Measurements from ENCODE around the gene PPIL3. TPM values are rescaled to one million over a fixed set of nuclear protein-coding genes. Genes with fewer than 3 reads are reported as not detected.

PPIL3 gene
- total RNA-seq (2022) (33.9 and 35.4 TPM in 2 replicates), Bru-seq, nascent RNA (percentile 75 among the genes with signal in this experiment), BruChase-seq, experiment 1, labeled RNA remaining after a 6-hour chase (percentile 77 among the genes with signal in this experiment), BruChase-seq, experiment 2, labeled RNA remaining after a 2-hour chase (percentile 79 among the genes with signal in this experiment)
- long read RNA-seq, transcript PPIL3-202 (7 exons, 1,194 nt) = major isoform, 22 of 50 reads
- long read RNA-seq, transcript PPIL3-201 (7 exons, 1,370 nt) = minor isoform, 5 of 50 reads
- long read RNA-seq, partial matches to known transcripts = 0 of 50 reads
- long read RNA-seq, other reads (novel, unspliced or antisense) = 19 of 50 reads

- peak; percentile 98 for DNase-seq (ENCODE audit: unreplicated experiment)
- peaks cover 58% of the 10 kb centered on the region for H3K36me3 Mint-ChIP-seq (ENCODE audit: insufficient read depth, unreplicated experiment)
- peak within 1 kb of the TSS; percentile 98 for H3K4me3 Mint-ChIP-seq (ENCODE audit: unreplicated experiment)
- ChIA-PET CTCF (interaction anchor here (0.6 to 1.6 kb wide), 8 partner anchors 10 to 181 kb away, joined by 3 to 7 read pairs (median 4); partner anchors contain the start of gene CLK1), POLR2A (interaction anchor here (0.6 to 2.2 kb wide), 36 partner anchors 9 to 892 kb away, joined by 3 to 78 read pairs (median 6); partner anchors contain the start of genes ALS2, BZW1, CFLAR and CLK1)
- H3K9me3 Mint-ChIP-seq (ENCODE audit: unreplicated experiment) = no peaks in the 10 kb centered on the region
- H3K27me3 Mint-ChIP-seq (ENCODE audit: insufficient read depth, unreplicated experiment) = no peaks in the 10 kb centered on the region
- peak within 1 kb of the TSS; percentile 98 for H3K27ac Mint-ChIP-seq (ENCODE audit: low read depth, unreplicated experiment)
- TSS peak; percentile 51 for BruUV-seq (replicated peaks)
- peaks cover 21% of the 10 kb centered on the region for H3K4me1 Mint-ChIP-seq (ENCODE audit: insufficient read depth, unreplicated experiment)
- TF ChIP-seq CTCF (IDR thresholded peaks at IDR 0.05; ENCODE audit: unreplicated experiment) = no peak
- intact Hi-C loops (cut with micrococcal nuclease) = loop anchor here (1.0 kb wide), 2 partner anchors 77 to 176 kb away; no protein-coding TSS in a partner anchor
These were observed at the start of gene PPIL3, which contains the start of gene NIF3L1 for GRCh38 chr2:200888704-200889625. PPIL3 (minus strand) TSS chr2:200889077; CDS start chr2:200887615, 1,462 bp downstream. NIF3L1 (plus strand) TSS chr2:200889371; CDS start chr2:200891944, 2,573 bp downstream.

GRCh38 chr2:200930947-200931626 lies 42.2 kb upstream of the PPIL3 start:
- no peaks in the 10 kb centered on the region for H3K4me1 Mint-ChIP-seq (ENCODE audit: insufficient read depth, unreplicated experiment)
- no peak for DNase-seq (ENCODE audit: unreplicated experiment)
- H3K27me3 Mint-ChIP-seq (ENCODE audit: insufficient read depth, unreplicated experiment) = no peaks in the 10 kb centered on the region
- H3K27ac Mint-ChIP-seq (ENCODE audit: low read depth, unreplicated experiment) = no peak overlapping the region
- no peak overlapping the region for H3K4me3 Mint-ChIP-seq (ENCODE audit: unreplicated experiment)
- ChIA-PET POLR2A (no interaction called here), CTCF (no interaction called here)
- H3K36me3 Mint-ChIP-seq (ENCODE audit: insufficient read depth, unreplicated experiment) = peaks cover 85% of the 10 kb centered on the region
- intact Hi-C loops (cut with micrococcal nuclease) = no loop called here
- BruUV-seq (replicated peaks) = no TSS peak
- no peaks in the 10 kb centered on the region for H3K9me3 Mint-ChIP-seq (ENCODE audit: unreplicated experiment)
- no peak for TF ChIP-seq CTCF (IDR thresholded peaks at IDR 0.05; ENCODE audit: unreplicated experiment)

- POLR2A ChIA-PET = interaction anchor here (0.8 to 1.5 kb wide), 2 partner anchors 10 to 34 kb away, joined by 3 to 4 read pairs; partner anchors contain the start of gene ORC2
- no TSS peak for BruUV-seq (replicated peaks)
- Mint-ChIP-seq H3K27ac (ENCODE audit: low read depth, unreplicated experiment) (peak overlapping the region; percentile 6), H3K9me3 (ENCODE audit: unreplicated experiment) (no peaks in the 10 kb centered on the region), H3K4me1 (ENCODE audit: insufficient read depth, unreplicated experiment) (no peaks in the 10 kb centered on the region), H3K27me3 (ENCODE audit: insufficient read depth, unreplicated experiment) (no peaks in the 10 kb centered on the region), H3K4me3 (ENCODE audit: unreplicated experiment) (no peak overlapping the region), H3K36me3 (ENCODE audit: insufficient read depth, unreplicated experiment) (peaks cover 78% of the 10 kb centered on the region)
- intact Hi-C loops (cut with micrococcal nuclease) = no loop called here
- CTCF ChIA-PET = interaction anchor here (0.6 to 1.2 kb wide), 4 partner anchors 9 to 241 kb away, joined by 3 to 4 read pairs (median 3); no protein-coding TSS in a partner anchor
- DNase-seq (ENCODE audit: unreplicated experiment) = no peak
- no peak for TF ChIP-seq CTCF (IDR thresholded peaks at IDR 0.05; ENCODE audit: unreplicated experiment)
These were observed 40.7 kb upstream of the PPIL3 start for GRCh38 chr2:200929334-200930249.
